ENCODE measurements around the gene SLC6A17.
A peak's percentile ranks its signal among the peaks of the same experiment; 100 is the strongest.

SLC6A17 gene

GRCh38 chr1:110210604-110211495 lies 60.6 kb downstream of the SLC6A17 start:
- peak; percentile 24 for DNase-seq
- in situ Hi-C loops (cut with HindIII; ENCODE audit: low pct_ligation_motif_present, low pct_unique_long_range_greater_than_20kb, low sequenced_read_pairs), result loop anchor here (25.0 kb wide), 1 partner anchor 101 kb away; no protein-coding TSS in a partner anchor

- in situ Hi-C loops (cut with HindIII; ENCODE audit: low pct_ligation_motif_present, low pct_unique_long_range_greater_than_20kb, low sequenced_read_pairs), result loop anchor here (25.0 kb wide), 1 partner anchor 101 kb away; no protein-coding TSS in a partner anchor
- no peak for DNase-seq
These were observed 61.3 kb downstream of the SLC6A17 start for GRCh38 chr1:110211496-110212168.

GRCh38 chr1:110212169-110213142 lies 62.2 kb downstream of the SLC6A17 start:
- no peak for DNase-seq
- in situ Hi-C loops (cut with HindIII; ENCODE audit: low pct_ligation_motif_present, low pct_unique_long_range_greater_than_20kb, low sequenced_read_pairs), result loop anchor here (25.0 kb wide), 1 partner anchor 100 kb away; no protein-coding TSS in a partner anchor

GRCh38 chr1:110213143-110213540 lies 62.8 kb downstream of the SLC6A17 start:
- no peak for DNase-seq
- in situ Hi-C loops (cut with HindIII; ENCODE audit: low pct_ligation_motif_present, low pct_unique_long_range_greater_than_20kb, low sequenced_read_pairs), result loop anchor here (25.0 kb wide), 1 partner anchor 99 kb away; no protein-coding TSS in a partner anchor

- in situ Hi-C loops (cut with HindIII; ENCODE audit: low pct_ligation_motif_present, low pct_unique_long_range_greater_than_20kb, low sequenced_read_pairs), result loop anchor here (25.0 kb wide), 1 partner anchor 98 kb away; no protein-coding TSS in a partner anchor
- DNase-seq, result no peak
These were observed 64.4 kb downstream of the SLC6A17 start for GRCh38 chr1:110214454-110215404.

- DNase-seq, result no peak
- in situ Hi-C loops (cut with HindIII; ENCODE audit: low pct_ligation_motif_present, low pct_unique_long_range_greater_than_20kb, low sequenced_read_pairs), result loop anchor here (25.0 kb wide), 1 partner anchor 96 kb away; no protein-coding TSS in a partner anchor
These were observed 65.6 kb downstream of the SLC6A17 start for GRCh38 chr1:110215621-110216515.

GRCh38 chr1:110216844-110217444 lies 66.7 kb downstream of the SLC6A17 start:
- DNase-seq, result no peak
- in situ Hi-C loops (cut with HindIII; ENCODE audit: low pct_ligation_motif_present, low pct_unique_long_range_greater_than_20kb, low sequenced_read_pairs), result loop anchor here (25.0 kb wide), 1 partner anchor 95 kb away; no protein-coding TSS in a partner anchor

- in situ Hi-C loops (cut with HindIII; ENCODE audit: low pct_ligation_motif_present, low pct_unique_long_range_greater_than_20kb, low sequenced_read_pairs), result loop anchor here (25.0 kb wide), 1 partner anchor 94 kb away; no protein-coding TSS in a partner anchor
- DNase-seq, result no peak
These were observed 67.8 kb downstream of the SLC6A17 start for GRCh38 chr1:110218137-110218536.

- in situ Hi-C loops (cut with HindIII; ENCODE audit: low pct_ligation_motif_present, low pct_unique_long_range_greater_than_20kb, low sequenced_read_pairs), result loop anchor here (25.0 kb wide), 1 partner anchor 94 kb away; no protein-coding TSS in a partner anchor
- no peak for DNase-seq
These were observed 68.4 kb downstream of the SLC6A17 start for GRCh38 chr1:110218739-110219138.

- in situ Hi-C loops (cut with HindIII; ENCODE audit: low pct_ligation_motif_present, low pct_unique_long_range_greater_than_20kb, low sequenced_read_pairs), result loop anchor here (25.0 kb wide), 1 partner anchor 92 kb away; no protein-coding TSS in a partner anchor
These were observed 70.0 kb downstream of the SLC6A17 start for GRCh38 chr1:110220324-110220723.

GRCh38 chr1:110221119-110221518 lies 70.8 kb downstream of the SLC6A17 start:
- in situ Hi-C loops (cut with HindIII; ENCODE audit: low pct_ligation_motif_present, low pct_unique_long_range_greater_than_20kb, low sequenced_read_pairs), result loop anchor here (25.0 kb wide), 1 partner anchor 91 kb away; no protein-coding TSS in a partner anchor
- no peak for DNase-seq

More at GRCh38 chr1:110220324-110220723, 70.0 kb downstream of the SLC6A17 start:
- DNase-seq, result no peak

GRCh38 chr1:110223127-110223526 lies 72.8 kb downstream of the SLC6A17 start:
- in situ Hi-C loops (cut with HindIII; ENCODE audit: low pct_ligation_motif_present, low pct_unique_long_range_greater_than_20kb, low sequenced_read_pairs), result loop anchor here (25.0 kb wide), 1 partner anchor 89 kb away; no protein-coding TSS in a partner anchor
- no peak for DNase-seq

- DNase-seq, result no peak
- in situ Hi-C loops (cut with HindIII; ENCODE audit: low pct_ligation_motif_present, low pct_unique_long_range_greater_than_20kb, low sequenced_read_pairs), result loop anchor here (25.0 kb wide), 1 partner anchor 89 kb away; no protein-coding TSS in a partner anchor
These were observed 73.3 kb downstream of the SLC6A17 start for GRCh38 chr1:110223581-110223980.

- in situ Hi-C loops (cut with HindIII; ENCODE audit: low pct_ligation_motif_present, low pct_unique_long_range_greater_than_20kb, low sequenced_read_pairs), result loop anchor here (25.0 kb wide), 1 partner anchor 88 kb away; no protein-coding TSS in a partner anchor
- DNase-seq, result no peak
These were observed 74.1 kb downstream of the SLC6A17 start for GRCh38 chr1:110224240-110224995.

- in situ Hi-C loops (cut with HindIII; ENCODE audit: low pct_ligation_motif_present, low pct_unique_long_range_greater_than_20kb, low sequenced_read_pairs), result no loop called here
- DNase-seq, result no peak
These were observed 74.9 kb downstream of the SLC6A17 start for GRCh38 chr1:110225212-110225611.

Data from ACHN (cell line).